ENCODE measurements around the gene COL18A1.

The COL18A1 gene

DNA sequence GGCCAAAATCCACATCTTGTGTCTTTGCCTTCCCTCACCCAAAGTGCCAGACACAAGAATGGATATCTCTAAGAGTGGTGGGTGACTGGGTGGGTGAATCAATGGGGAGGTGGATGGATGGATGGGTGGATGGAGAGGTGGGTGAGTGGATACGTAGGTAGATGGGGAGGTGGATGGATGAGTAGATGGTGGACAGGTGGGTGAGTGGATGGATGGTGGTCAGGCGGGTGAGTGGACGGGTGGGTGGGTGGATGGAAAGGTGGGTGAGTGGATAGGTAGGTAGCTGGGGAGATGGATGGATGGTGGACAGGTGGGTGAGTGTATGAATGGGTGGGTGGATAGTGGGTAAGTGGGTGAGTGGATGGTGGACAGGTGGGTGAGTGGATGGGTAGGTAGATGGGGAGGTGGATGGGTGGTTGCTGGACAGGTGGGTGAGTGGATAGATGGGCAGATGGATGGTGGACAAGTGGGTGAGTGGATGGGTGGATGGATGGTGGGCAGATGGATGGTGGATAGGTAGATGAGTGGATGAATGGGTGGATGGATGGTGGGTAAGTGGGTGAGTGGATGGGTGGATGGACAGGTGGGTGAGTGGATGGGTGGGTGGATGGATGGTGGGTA lies 103.0 kb downstream of the COL18A1 start:
- TF ChIP-seq, protein P1, sequence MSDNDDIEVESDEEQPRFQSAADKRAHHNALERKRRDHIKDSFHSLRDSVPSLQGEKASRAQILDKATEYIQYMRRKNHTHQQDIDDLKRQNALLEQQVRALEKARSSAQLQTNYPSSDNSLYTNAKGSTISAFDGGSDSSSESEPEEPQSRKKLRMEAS (IDR thresholded peaks at IDR 0.05; ENCODE audit: low read depth, low read length): no peak
- DNase-seq (ENCODE audit: low read depth): no peak
- H3K4me3 ChIP-seq (ENCODE audit: low read depth, low read length): no peak overlapping the region

DNA sequence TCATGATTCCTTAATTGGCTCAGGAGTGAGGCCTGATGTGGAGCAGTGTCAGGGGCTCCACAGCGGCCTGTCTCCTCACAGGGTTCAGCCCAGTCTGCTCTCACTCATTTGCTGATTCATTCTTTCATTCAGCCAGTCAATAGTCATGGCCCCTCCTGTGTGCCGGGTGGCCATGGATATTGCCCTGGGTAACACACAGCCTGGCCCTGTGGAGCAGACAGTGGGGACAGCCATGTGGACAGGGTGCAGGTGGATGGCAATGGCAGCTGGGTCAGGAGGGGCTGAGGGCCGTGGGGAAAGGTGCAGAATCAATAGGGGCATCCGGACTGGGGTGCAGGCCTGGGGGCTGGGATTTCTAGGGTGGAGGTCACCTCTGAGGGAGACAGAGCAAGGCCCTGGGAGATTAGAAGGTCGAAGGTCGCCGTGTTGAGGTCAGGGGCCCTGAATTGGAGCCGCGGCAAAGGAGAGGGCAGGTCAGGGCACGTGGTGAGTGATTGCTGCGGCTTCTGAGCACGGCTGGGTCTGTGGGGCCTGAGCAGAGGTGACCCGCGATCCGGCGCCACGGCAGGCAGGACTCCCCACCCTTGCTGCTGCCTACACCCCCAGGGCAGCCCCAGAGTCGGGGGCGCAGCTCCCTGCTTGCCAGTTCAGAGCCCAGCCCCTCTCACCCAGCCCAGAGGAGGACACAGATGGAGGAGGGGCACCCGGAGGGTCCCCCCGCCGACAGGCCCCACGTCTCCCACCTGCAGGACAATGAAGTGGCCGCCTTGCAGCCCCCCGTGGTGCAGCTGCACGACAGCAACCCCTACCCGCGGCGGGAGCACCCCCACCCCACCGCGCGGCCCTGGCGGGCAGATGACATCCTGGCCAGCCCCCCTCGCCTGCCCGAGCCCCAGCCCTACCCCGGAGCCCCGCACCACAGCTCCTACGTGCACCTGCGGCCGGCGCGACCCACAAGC lies 103.9 kb downstream of the COL18A1 start:
- TF ChIP-seq, protein P1 (IDR thresholded peaks at IDR 0.05; ENCODE audit: low read depth, low read length): 0 out of 2 replicates have a peak, but pooled peaks have one; percentile 2
- no peak for TF ChIP-seq MYC (IDR thresholded peaks at IDR 0.05; ENCODE audit: low read depth, low read length)
- no peak overlapping the region for H3K4me3 ChIP-seq (ENCODE audit: low read depth, low read length)
- DNase-seq (ENCODE audit: low read depth): peak; percentile 37

DNA sequence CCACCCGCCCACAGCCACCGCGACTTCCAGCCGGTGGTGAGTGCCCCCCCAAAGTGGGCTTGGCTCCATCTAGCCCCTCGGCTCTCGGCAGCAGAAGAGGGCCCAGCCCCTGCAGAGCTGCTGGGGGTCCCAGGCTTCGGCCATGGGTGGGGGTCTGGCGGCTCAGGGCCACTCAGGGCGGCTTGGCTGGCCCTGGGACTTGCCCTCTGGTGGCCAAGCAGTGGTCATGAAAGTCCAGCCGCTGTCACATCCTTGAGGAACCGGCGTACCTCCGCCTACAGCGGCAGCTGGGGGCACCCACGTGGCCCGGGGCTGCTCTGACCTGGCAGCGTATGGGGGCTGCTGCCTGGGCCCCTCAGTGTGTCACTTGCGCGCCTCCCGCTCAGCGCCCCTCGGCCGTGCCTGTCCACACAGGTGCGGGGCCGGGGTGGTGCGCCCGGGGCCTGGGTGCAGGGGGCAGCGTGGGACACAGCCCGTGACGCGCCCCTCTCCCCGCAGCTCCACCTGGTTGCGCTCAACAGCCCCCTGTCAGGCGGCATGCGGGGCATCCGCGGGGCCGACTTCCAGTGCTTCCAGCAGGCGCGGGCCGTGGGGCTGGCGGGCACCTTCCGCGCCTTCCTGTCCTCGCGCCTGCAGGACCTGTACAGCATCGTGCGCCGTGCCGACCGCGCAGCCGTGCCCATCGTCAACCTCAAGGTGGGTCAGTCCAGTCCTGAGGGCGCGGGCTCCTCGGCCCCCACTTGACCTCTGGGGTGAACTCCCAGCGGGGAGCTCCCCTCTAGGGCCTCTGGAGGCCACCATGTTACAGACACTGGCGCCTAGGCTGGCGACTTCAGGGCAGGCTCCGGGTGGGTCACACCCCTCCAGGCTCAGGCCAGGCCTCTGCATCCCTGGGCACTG lies 104.9 kb downstream of the COL18A1 start:
- H3K4me3 ChIP-seq (ENCODE audit: low read depth, low read length): no peak overlapping the region
- peak; percentile 37 for DNase-seq (ENCODE audit: low read depth)
- TF ChIP-seq, protein P2, sequence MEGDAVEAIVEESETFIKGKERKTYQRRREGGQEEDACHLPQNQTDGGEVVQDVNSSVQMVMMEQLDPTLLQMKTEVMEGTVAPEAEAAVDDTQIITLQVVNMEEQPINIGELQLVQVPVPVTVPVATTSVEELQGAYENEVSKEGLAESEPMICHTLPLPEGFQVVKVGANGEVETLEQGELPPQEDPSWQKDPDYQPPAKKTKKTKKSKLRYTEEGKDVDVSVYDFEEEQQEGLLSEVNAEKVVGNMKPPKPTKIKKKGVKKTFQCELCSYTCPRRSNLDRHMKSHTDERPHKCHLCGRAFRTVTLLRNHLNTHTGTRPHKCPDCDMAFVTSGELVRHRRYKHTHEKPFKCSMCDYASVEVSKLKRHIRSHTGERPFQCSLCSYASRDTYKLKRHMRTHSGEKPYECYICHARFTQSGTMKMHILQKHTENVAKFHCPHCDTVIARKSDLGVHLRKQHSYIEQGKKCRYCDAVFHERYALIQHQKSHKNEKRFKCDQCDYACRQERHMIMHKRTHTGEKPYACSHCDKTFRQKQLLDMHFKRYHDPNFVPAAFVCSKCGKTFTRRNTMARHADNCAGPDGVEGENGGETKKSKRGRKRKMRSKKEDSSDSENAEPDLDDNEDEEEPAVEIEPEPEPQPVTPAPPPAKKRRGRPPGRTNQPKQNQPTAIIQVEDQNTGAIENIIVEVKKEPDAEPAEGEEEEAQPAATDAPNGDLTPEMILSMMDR (IDR thresholded peaks at IDR 0.05; ENCODE audit: low read depth, low read length): peak; percentile 8
- no peak for TF ChIP-seq POLR2A (IDR thresholded peaks at IDR 0.05; ENCODE audit: extremely low read depth, insufficient read length)

DNA sequence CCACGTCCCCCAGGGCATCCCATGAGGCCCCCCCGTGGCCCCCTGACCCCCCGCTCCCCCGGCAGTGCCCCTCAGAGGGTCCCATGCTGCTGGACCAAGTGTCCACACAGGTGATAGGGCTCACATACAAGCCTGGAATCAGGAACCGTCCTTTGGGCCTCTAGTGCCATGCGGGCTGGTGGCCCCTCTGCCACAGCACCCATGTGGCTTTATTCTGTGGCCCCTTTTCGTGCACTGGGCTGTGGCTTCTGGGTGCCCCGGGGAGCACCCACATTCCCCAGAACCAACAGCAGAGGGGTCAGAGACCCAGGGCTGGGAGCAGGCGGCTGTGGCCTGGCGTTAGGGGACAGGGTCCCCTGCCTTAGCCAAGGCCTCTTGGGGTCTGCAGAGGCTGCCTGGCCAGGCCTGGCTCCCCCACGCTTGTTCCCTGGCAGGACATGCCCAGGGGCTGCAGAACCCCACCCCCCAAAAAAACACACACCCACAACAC lies 105.5 kb downstream of the COL18A1 start:
- TF ChIP-seq POLR2A (IDR thresholded peaks at IDR 0.05; ENCODE audit: extremely low read depth, insufficient read length) (no peak), MYC (IDR thresholded peaks at IDR 0.05; ENCODE audit: low read depth, low read length) (no peak)
- TF ChIP-seq, protein P1 (IDR thresholded peaks at IDR 0.05; ENCODE audit: low read depth, low read length): no peak
- TF ChIP-seq, protein P2 (IDR thresholded peaks at IDR 0.05; ENCODE audit: low read depth, low read length): no peak
- H3K4me3 ChIP-seq (ENCODE audit: low read depth, low read length): no peak overlapping the region
- no peak for DNase-seq (ENCODE audit: low read depth)

DNA sequence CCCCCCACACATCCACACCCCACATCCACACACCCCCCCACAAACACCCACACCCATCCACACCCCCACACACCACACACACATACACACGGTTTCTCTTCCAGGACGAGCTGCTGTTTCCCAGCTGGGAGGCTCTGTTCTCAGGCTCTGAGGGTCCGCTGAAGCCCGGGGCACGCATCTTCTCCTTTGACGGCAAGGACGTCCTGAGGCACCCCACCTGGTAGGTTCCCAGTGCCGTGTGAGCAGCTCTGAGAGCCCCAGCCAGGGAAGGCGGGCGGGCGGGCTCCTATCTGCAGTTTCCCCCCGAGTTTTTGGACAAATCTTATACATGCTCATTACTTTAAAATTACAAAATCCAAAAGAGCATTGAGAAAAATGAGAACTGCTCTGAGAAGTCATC lies 106.0 kb downstream of the COL18A1 start:
- H3K4me3 ChIP-seq (ENCODE audit: low read depth, low read length): no peak overlapping the region
- DNase-seq (ENCODE audit: low read depth): no peak
- TF ChIP-seq, protein P2 (IDR thresholded peaks at IDR 0.05; ENCODE audit: low read depth, low read length): no peak
- TF ChIP-seq MYC (IDR thresholded peaks at IDR 0.05; ENCODE audit: low read depth, low read length) (no peak), POLR2A (IDR thresholded peaks at IDR 0.05; ENCODE audit: extremely low read depth, insufficient read length) (no peak)
- TF ChIP-seq, protein P1 (IDR thresholded peaks at IDR 0.05; ENCODE audit: low read depth, low read length): no peak

DNA sequence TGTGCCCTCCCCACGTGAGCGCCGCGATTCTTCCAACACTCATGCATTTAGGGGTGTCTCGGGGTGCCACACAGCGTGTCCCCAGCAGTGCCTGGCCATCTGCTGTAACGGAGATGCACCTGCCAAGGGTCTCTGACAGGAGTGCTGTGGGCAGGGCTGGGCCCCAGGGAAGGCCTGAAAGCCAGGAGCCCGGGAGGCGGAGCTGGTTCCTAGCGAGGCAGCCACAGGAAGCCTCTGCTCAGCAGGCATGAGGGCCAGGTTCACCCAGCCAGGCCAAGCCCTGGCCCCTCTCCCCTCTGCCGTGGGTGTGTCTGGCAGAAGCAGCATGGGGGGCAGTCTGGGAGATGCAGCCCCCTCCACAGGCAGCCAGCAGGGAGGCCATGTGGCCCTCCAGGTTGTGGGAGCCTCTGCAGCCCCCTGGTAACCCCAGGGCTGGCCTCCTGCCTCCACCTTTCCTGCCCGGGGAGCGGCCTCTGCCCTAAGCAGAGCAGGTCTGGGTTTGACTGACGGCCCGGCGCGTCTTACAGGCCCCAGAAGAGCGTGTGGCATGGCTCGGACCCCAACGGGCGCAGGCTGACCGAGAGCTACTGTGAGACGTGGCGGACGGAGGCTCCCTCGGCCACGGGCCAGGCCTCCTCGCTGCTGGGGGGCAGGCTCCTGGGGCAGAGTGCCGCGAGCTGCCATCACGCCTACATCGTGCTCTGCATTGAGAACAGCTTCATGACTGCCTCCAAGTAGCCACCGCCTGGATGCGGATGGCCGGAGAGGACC lies 106.9 kb downstream of the COL18A1 start:
- H3K4me3 ChIP-seq (ENCODE audit: low read depth, low read length): no peak overlapping the region
- TF ChIP-seq, protein P1 (IDR thresholded peaks at IDR 0.05; ENCODE audit: low read depth, low read length): no peak
- TF ChIP-seq, protein P2 (IDR thresholded peaks at IDR 0.05; ENCODE audit: low read depth, low read length): no peak
- TF ChIP-seq MYC (IDR thresholded peaks at IDR 0.05; ENCODE audit: low read depth, low read length) (no peak), POLR2A (IDR thresholded peaks at IDR 0.05; ENCODE audit: extremely low read depth, insufficient read length) (no peak)
- no peak for DNase-seq (ENCODE audit: low read depth)

Data from NB4 (cell line).